Transverse colon (tissue), 4 donors: ENCODE results near the gene ALDH3A2.

Source experiments
- CTCF ChIP-seq, 5 experiments: fragments of 200-600 bp in 3 of 5; fragments of 450-650 bp in 2 of 5; sonication (generic) in 3 of 5; IDR thresholded peaks; 1 replicate in 2 of 5; 2 replicates in 3 of 5; pipeline ENCODE4 v1.5.1; 2016 to 2017; ENCODE audit warnings: antibody characterized with exemption in 5 of 5, inconsistent platforms in 3 of 5, mild to moderate bottlenecking in 2 of 5, moderate library complexity in 1 of 5
- POLR2A ChIP-seq: fragments of 450-650 bp; IDR thresholded peaks from one replicate; pipeline ENCODE4 v1.6.1; 2016; ENCODE audit warnings: antibody characterized with exemption, mild to moderate bottlenecking, moderate library complexity
- POLR2AphosphoS5 ChIP-seq, 3 donors: sonication (generic); formaldehyde crosslinking; IDR thresholded peaks; one replicate each; pipeline ENCODE4 v1.6.1; 2016; ENCODE audit warnings: antibody characterized with exemption in 3 of 3

- TF ChIP-seq POLR2A = no peak
- TF ChIP-seq CTCF (IDR thresholded peaks at IDR 0.05) = no peak
- no peak for TF ChIP-seq POLR2AphosphoS5 (IDR thresholded peaks at IDR 0.05)
Measured at GRCh38 chr17:19610879-19611278, 37.7 kb upstream of the ALDH3A2 start.
